H9 (cell line): ENCODE data around the gene JAKMIP1. TPM values are rescaled to one million over a fixed set of nuclear protein-coding genes. Genes with fewer than 3 reads are reported as not detected.

ENCODE experiments used
- DNase-seq: peaks from one replicate; pipeline ENCODE4 v3.0.0-alpha.2; 2017
- H2AFZ ChIP-seq: one replicate; pipeline ENCODE4 v1.6.1; 2013; ENCODE audit warnings: mild to moderate bottlenecking, low read length, control low read depth, moderate library complexity
- H2AK5ac ChIP-seq: 2 replicates; pipeline ENCODE4 v1.6.1; 2013; ENCODE audit warnings: low read length, control low read depth, mixed read lengths; ENCODE audit not compliant: insufficient read length
- H2BK120ac ChIP-seq: one replicate; pipeline ENCODE4 v1.6.1; 2013; ENCODE audit warnings: low read depth, mild to moderate bottlenecking, low read length, control low read depth, inconsistent platforms; ENCODE audit not compliant: poor library complexity, severe bottlenecking
- H2BK12ac ChIP-seq: 2 replicates; pipeline ENCODE4 v1.6.1; 2013; ENCODE audit warnings: low read length, control low read depth, mixed read lengths, low read depth; ENCODE audit not compliant: insufficient read length
- H2BK15ac ChIP-seq: 2 replicates; pipeline ENCODE4 v1.6.1; 2013; ENCODE audit warnings: low read depth, low read length, control low read depth
- H2BK20ac ChIP-seq: one replicate; pipeline ENCODE4 v1.6.1; 2013; ENCODE audit warnings: low read depth, mild to moderate bottlenecking, low read length, control low read depth, inconsistent platforms; ENCODE audit not compliant: poor library complexity, severe bottlenecking
- H2BK5ac ChIP-seq: 2 replicates; pipeline ENCODE4 v1.6.1; 2013; ENCODE audit warnings: low read length, control low read depth, mixed read lengths; ENCODE audit not compliant: insufficient read length
- H3K14ac ChIP-seq: 2 replicates; pipeline ENCODE4 v1.6.1; 2013; ENCODE audit warnings: low read length, control low read depth; ENCODE audit not compliant: insufficient read depth
- H3K18ac ChIP-seq: 2 replicates; pipeline ENCODE4 v1.6.1; 2013; ENCODE audit warnings: low read depth, mild to moderate bottlenecking, mixed read lengths, low read length, control low read depth; ENCODE audit not compliant: insufficient read length
- H3K23ac ChIP-seq: 2 replicates; pipeline ENCODE4 v1.6.1; 2013; ENCODE audit warnings: low read length, control low read depth, mixed read lengths, low read depth; ENCODE audit not compliant: insufficient read length
- H3K23me2 ChIP-seq: 2 replicates; pipeline ENCODE4 v1.6.1; 2013; ENCODE audit warnings: low read depth, mild to moderate bottlenecking, mixed read lengths, low read length, control low read depth; ENCODE audit not compliant: insufficient read length, poor library complexity, severe bottlenecking
- H3K27ac ChIP-seq: 2 replicates; pipeline ENCODE4 v1.5.1; 2013; ENCODE audit warnings: low read length, control low read depth, mixed read lengths, low read depth; ENCODE audit not compliant: insufficient read length
- H3K27me3 ChIP-seq: 2 replicates; pipeline ENCODE4 v1.6.1; 2013; ENCODE audit warnings: low read length, control low read depth, inconsistent platforms; ENCODE audit not compliant: insufficient read depth
- H3K4ac ChIP-seq: 2 replicates; pipeline ENCODE4 v1.6.1; 2013; ENCODE audit warnings: low read depth, mild to moderate bottlenecking, control low read depth, inconsistent platforms, low read length, moderate library complexity
- H3K4me1 ChIP-seq: 2 replicates; pipeline ENCODE4 v1.6.1; 2013; ENCODE audit warnings: low read length, control low read depth, inconsistent platforms; ENCODE audit not compliant: insufficient read depth
- H3K4me2 ChIP-seq: 2 replicates; pipeline ENCODE4 v1.6.1; 2013; ENCODE audit warnings: low read length, control low read depth, mixed read lengths; ENCODE audit not compliant: insufficient read length, insufficient read depth
- H3K56ac ChIP-seq: 2 replicates; pipeline ENCODE4 v1.6.1; 2013; ENCODE audit warnings: low read depth, mild to moderate bottlenecking, mixed read lengths, low read length, control low read depth; ENCODE audit not compliant: insufficient read length
- H3K79me1 ChIP-seq: 2 replicates; pipeline ENCODE4 v1.6.1; 2013; ENCODE audit warnings: low read depth, mild to moderate bottlenecking, moderate library complexity, low read length, control low read depth, inconsistent platforms; ENCODE audit not compliant: insufficient read depth, poor library complexity, severe bottlenecking
- H3K79me2 ChIP-seq: 2 replicates; pipeline ENCODE4 v1.6.1; 2013; ENCODE audit warnings: low read length, control low read depth, inconsistent platforms; ENCODE audit not compliant: insufficient read depth
- H3K9ac ChIP-seq: 2 replicates; pipeline ENCODE4 v1.6.1; 2013; ENCODE audit warnings: low read length, control low read depth, mixed read lengths; ENCODE audit not compliant: insufficient read length; ENCODE audit errors: extremely low read depth
- H3K9me3 ChIP-seq: one replicate; pipeline ENCODE4 v1.6.1; 2013; ENCODE audit warnings: low read depth, low read length, inconsistent platforms; ENCODE audit not compliant: control insufficient read depth
- H3T11ph ChIP-seq: one replicate; pipeline ENCODE4 v1.6.1; 2013; ENCODE audit warnings: mild to moderate bottlenecking, low read length, control low read depth, inconsistent platforms
- H4K20me1 ChIP-seq: one replicate; pipeline ENCODE4 v1.6.1; 2013; ENCODE audit not compliant: control insufficient read depth, insufficient read length, insufficient read depth
- H4K5ac ChIP-seq: 2 replicates; pipeline ENCODE4 v1.6.1; 2013; ENCODE audit warnings: low read depth, mild to moderate bottlenecking, mixed read lengths, low read length, control low read depth; ENCODE audit not compliant: insufficient read length
- H4K8ac ChIP-seq: replicated peaks from 2 replicates; pipeline ENCODE4 v1.6.1; 2013; ENCODE audit warnings: low read length, control low read depth, mixed read lengths, low read depth; ENCODE audit not compliant: insufficient read length
- H4K91ac ChIP-seq: 2 replicates; pipeline ENCODE4 v1.6.1; 2013; ENCODE audit warnings: low read depth, mild to moderate bottlenecking, moderate library complexity, mixed read lengths, low read length, control low read depth; ENCODE audit not compliant: insufficient read length
- H3K27ac Mint-ChIP-seq, 3 experiments: 2 replicates in 2 of 3; 3 replicates in 1 of 3; pipeline ENCODE4 v1.8.0; 2020 to 2021; ENCODE audit warnings: mixed read lengths in 3 of 3, mild to moderate bottlenecking in 1 of 3, moderate library complexity in 1 of 3
- H3K27me3 Mint-ChIP-seq: 2 replicates; pipeline ENCODE4 v1.8.0; 2021; ENCODE audit warnings: low read depth, mild to moderate bottlenecking, moderate library complexity, mixed read lengths
- H3K36me3 Mint-ChIP-seq, 3 experiments: 2 replicates in 2 of 3; 3 replicates in 1 of 3; pipeline ENCODE4 v1.8.0; 2020 to 2021; ENCODE audit warnings: low read depth in 3 of 3, mixed read lengths in 3 of 3; ENCODE audit not compliant: insufficient read depth in 1 of 3
- H3K4me1 Mint-ChIP-seq, 2 experiments: 2 replicates each; pipeline ENCODE4 v1.8.0; 2020; ENCODE audit warnings: mixed read lengths in 2 of 2
- H3K4me3 Mint-ChIP-seq, 2 experiments: 2 replicates in 1 of 2; 3 replicates in 1 of 2; pipeline ENCODE4 v1.8.0; 2020 to 2021; ENCODE audit warnings: mild to moderate bottlenecking in 2 of 2, mixed read lengths in 2 of 2, moderate library complexity in 1 of 2
- H3K9me3 Mint-ChIP-seq, 2 experiments: 2 replicates in 1 of 2; 3 replicates in 1 of 2; pipeline ENCODE4 v1.8.0; 2020; ENCODE audit warnings: mild to moderate bottlenecking in 2 of 2, mixed read lengths in 2 of 2, moderate library complexity in 1 of 2
- WGBS: extraction: QIAGEN DNeasy Blood & Tissue Kit; methylation state at CpG from one replicate; pipeline ENCODE4 v1.1.7; 2013; ENCODE audit warnings: missing lambda C conversion rate, low lambda C conversion rate, mixed read lengths; ENCODE audit not compliant: insufficient read length; ENCODE audit errors: extremely low coverage; 5-methylcytosine and 5-hydroxymethylcytosine counted together
- total RNA-seq: library from RNA; stranded (reverse); gene quantifications from 2 replicates; pipeline ENCODE4 v1.2.1, GENCODE V29; 2021
- TF ChIP-seq, protein P1 (sequence below): fragments of 200-600 bp; sonication (generic); conservative IDR thresholded peaks from 3 replicates; pipeline ENCODE4 v1.8.0; 2021; ENCODE audit warnings: antibody characterized with exemption, mild to moderate bottlenecking

The JAKMIP1 gene
- total RNA-seq, 1 experiment from 2014 or later, result 1.5 TPM

DNA sequence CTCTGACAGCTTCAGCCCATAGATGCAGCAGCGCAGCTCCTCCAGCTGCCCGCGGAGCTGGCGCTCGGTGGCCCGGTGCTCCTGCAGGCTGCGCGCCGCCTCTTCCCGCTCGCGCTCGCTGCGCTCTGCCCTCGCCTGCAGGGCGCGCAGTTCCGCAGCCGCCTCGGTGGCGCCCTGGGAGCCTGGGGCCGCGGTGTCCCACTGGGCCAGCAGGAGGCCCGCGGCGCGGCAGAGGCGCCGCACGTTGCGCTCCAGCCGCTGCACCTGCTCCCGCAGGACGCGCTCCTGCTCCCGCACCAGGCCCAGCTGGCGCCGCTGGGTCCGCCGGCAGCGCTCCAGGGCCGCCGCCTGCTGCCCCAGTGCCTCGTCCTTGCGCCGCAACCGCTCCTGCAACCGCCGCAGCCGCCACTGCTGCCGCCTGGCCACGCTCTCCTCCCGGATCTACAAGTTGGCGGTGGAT lies 192.2 kb downstream of the JAKMIP1 start:
- H3T11ph ChIP-seq, result no peak overlapping the region
- H2BK5ac ChIP-seq, result no peak overlapping the region
- H2BK120ac ChIP-seq, result no peak overlapping the region
- H3K9ac ChIP-seq, result no peak overlapping the region
- no peak overlapping the region for H3K4me2 ChIP-seq
- H3K18ac ChIP-seq, result no peak overlapping the region
- no peaks in the 10 kb centered on the region for H3K4me1 ChIP-seq
- H2BK12ac ChIP-seq, result no peak overlapping the region
- Mint-ChIP-seq H3K4me1 (peaks cover 19 to 21% of the 10 kb centered on the region in 2 experiments), H3K9me3 (peaks cover 0 to 3% of the 10 kb centered on the region in 2 experiments; a peak in 1 of 5 replicates), H3K27ac (no peak overlapping the region), H3K27me3 (peaks cover 32% of the 10 kb centered on the region), H3K4me3 (peak overlapping the region in 1 of 2 experiments; percentile 35; a peak in 2 of 5 replicates), H3K36me3 (peaks cover 0 to 2% (median 0%) of the 10 kb centered on the region in 3 experiments; a peak in 2 of 7 replicates)
- H2AK5ac ChIP-seq, result no peak overlapping the region
- H3K79me1 ChIP-seq, result no peaks in the 10 kb centered on the region
- H2BK15ac ChIP-seq, result no peak overlapping the region
- no peak overlapping the region for H3K27ac ChIP-seq
- no CpG with 5 or more reads among the region's 54 CpGs for WGBS
- no peaks in the 10 kb centered on the region for H3K9me3 ChIP-seq
- no peak overlapping the region for H3K23ac ChIP-seq
- H3K4ac ChIP-seq, result no peak overlapping the region
- no peak overlapping the region for H3K56ac ChIP-seq
- H2AFZ ChIP-seq, result no peak overlapping the region
- no peak overlapping the region for H4K5ac ChIP-seq
- no peak overlapping the region for H2BK20ac ChIP-seq
- no peaks in the 10 kb centered on the region for H3K23me2 ChIP-seq
- TF ChIP-seq, protein P1, sequence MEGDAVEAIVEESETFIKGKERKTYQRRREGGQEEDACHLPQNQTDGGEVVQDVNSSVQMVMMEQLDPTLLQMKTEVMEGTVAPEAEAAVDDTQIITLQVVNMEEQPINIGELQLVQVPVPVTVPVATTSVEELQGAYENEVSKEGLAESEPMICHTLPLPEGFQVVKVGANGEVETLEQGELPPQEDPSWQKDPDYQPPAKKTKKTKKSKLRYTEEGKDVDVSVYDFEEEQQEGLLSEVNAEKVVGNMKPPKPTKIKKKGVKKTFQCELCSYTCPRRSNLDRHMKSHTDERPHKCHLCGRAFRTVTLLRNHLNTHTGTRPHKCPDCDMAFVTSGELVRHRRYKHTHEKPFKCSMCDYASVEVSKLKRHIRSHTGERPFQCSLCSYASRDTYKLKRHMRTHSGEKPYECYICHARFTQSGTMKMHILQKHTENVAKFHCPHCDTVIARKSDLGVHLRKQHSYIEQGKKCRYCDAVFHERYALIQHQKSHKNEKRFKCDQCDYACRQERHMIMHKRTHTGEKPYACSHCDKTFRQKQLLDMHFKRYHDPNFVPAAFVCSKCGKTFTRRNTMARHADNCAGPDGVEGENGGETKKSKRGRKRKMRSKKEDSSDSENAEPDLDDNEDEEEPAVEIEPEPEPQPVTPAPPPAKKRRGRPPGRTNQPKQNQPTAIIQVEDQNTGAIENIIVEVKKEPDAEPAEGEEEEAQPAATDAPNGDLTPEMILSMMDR, result peak; percentile 59
- H4K20me1 ChIP-seq, result no peaks in the 10 kb centered on the region
- H4K91ac ChIP-seq, result no peak overlapping the region
- DNase-seq, result peak; percentile 76
- H4K8ac ChIP-seq, result no peak overlapping the region
- no peaks in the 10 kb centered on the region for H3K79me2 ChIP-seq
- no peak overlapping the region for H3K14ac ChIP-seq
- H3K27me3 ChIP-seq, result peaks cover 2% of the 10 kb centered on the region; the same call in 1 of the 2 replicates
